ENCODE results near the gene HSFX3.
"Not testable (repeated sequence)": the region's sequence is repeated elsewhere in the genome, so short reads cannot be mapped to it uniquely, and the experiment has no call there.

The HSFX3 gene

DNA sequence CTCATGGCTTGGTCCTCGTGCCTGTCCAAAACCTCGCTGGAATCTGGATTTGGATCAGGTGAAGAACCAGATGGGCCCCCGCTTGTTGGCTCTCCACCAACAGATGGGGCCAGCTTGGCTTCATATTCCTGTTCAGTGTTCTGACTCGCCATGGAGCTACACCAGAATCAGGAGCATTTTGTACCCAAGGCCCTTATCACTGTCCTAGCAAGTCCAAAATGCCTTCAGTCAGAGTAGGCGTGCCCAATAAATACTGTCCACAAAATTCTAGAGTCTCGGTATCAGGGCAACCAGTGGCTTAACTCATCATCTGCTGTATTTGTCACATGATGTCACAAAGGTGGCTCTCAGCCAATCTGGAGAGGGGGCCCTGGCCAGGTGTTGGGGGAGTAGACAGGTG is at the start of gene HSFX3:
Gene HSFX3, minus strand, starts transcription at position 224 of the 400 bp plus-strand sequence. Its CDS starts 72 bp downstream, at position 152.
- not testable (repeated sequence) for DNase-seq

- not testable (repeated sequence) for DNase-seq
Measured at GRCh38 chrX:149598603-149599002, 48.9 kb upstream of the HSFX3 start.

DNA sequence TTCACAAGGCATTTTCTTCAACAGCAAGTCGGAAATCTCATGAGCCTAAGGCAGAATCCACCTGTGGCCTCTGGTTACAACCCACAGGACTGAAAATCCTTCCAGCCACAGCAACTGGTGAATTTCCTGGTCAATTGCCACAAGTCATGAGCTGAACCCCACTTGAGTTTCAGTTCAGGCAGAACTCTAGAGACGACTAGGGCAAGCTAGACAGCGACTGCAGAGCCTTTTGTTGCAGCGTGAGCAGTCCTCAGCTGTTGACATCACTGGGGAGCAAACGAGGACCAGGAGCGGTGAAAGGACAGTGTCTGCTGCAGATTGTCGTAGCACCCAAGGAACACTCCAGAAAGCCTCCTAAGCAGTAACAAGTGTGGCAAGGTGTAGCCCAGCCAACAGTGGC is 46.2 kb upstream of the HSFX3 start:
- not testable (repeated sequence) for DNase-seq

DNA sequence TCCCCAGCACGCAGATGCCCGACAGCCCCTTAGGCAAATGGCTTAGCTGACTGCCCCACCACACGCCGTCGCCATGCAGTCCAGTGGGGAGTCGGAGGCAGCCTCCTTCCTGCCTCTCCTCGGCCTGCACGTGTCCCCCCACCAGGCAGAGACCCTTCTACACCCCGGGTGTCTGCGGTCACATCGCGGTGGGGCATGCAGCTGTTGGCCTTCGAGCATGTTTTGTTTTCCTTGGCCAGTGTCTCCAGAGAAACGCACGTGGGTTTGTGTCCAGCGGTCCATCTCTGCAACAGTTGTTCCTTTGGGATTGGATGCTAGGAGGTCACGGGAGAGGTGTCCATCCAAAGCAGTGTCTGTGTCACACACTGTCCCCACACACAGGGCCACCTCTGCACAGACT is 45.5 kb upstream of the HSFX3 start, which contains the start of gene HSFX2:
Gene HSFX2, minus strand, starts transcription at position 101 of the 400 bp plus-strand sequence. CDS start 614 bp downstream, outside the sequence.
- DNase-seq = not testable (repeated sequence)

DNA sequence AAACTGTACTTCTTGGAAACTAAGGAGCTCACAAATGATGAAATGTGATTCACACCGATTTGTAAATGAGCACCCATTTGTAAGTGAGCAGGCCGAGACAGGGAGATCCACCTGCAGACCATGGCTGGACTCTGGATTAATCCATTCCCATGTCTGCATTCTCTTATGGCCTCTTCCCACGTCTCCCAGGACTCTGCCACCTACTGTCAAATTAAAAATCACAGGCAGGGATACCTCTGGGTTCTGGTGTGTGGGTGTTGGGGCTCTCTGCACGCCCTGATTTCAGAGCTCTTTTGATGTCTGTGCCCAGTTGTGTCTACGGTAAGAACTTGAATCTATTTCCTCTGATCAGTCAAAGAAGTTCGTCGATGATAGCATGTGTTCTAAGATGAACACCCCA is 41.3 kb upstream of the HSFX3 start:
- not testable (repeated sequence) for DNase-seq

DNA sequence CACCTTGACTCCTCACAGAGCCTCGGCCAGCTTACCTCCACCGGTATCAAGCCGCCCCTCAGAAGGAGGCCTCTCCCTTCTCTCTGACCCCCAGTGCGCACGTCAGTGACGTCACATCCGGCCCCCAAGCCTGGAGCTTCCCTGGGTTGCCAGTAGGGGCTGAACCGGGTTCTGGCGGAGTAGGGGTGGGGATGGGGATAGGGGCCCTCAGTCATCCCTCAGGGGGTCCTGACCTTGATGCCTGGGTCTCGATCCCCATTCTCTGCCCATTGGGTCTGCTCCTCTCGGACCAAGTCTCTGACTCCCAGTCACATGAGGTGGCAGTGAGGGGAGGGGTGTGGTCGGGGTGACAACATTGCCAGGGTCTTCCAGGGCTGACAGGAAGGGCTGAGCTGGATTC is 37.6 kb upstream of the HSFX3 start, which contains the start of gene MAGEA9B:
Gene MAGEA9B, minus strand, starts transcription at position 101 of the 400 bp plus-strand sequence. CDS start 4,280 bp downstream, outside the sequence.
- not testable (repeated sequence) for DNase-seq

- DNase-seq = not testable (repeated sequence)
Measured at GRCh38 chrX:149585631-149586030, 35.9 kb upstream of the HSFX3 start.

- DNase-seq = not testable (repeated sequence)
Measured at GRCh38 chrX:149573456-149573855, 23.7 kb upstream of the HSFX3 start.

DNA sequence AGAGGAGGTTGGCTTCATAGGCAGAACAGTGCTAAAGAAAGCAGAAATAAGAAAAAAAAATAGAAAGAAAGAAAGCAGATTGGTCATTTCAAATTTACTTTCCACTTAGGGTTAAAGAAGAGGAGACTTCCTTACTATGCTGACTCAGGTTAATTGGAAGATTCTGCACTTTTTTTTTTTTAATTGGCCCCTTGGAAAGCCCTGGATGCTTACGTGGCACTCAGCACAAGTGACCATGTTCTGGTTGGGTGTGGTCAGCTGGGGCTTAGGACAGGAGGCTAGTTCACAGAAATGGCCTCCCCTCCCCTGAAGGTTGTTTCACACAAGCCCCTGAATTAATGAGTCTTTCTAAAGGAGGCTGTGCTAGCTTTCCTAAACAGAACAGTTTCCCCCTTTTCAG is 23.0 kb upstream of the HSFX3 start:
- no peak for DNase-seq

GRCh38 chrX:149571770-149572169 is 22.0 kb upstream of the HSFX3 start:
- no peak for DNase-seq

DNA sequence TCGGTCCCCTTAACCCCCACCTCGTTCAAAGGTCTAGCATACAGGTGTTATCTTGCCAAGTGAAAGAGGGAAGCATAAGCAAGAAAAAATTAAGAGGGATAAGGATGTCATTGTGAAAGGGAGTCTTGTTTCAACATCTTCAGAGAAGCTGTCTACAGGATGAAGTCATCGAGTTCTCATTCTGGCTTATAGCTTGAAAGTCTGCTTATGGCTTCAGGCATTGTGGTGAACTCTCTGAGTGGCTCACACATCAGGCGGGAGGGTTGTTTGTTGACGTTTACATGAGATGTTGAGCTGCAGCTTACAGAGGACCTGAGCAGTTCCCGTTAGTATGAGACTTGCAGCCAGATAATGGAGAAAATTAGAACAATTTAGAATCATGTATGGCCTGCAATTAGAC is 20.9 kb upstream of the HSFX3 start:
- DNase-seq = no peak

GRCh38 chrX:149569770-149570169 is 20.0 kb upstream of the HSFX3 start:
- DNase-seq = no peak

DNA sequence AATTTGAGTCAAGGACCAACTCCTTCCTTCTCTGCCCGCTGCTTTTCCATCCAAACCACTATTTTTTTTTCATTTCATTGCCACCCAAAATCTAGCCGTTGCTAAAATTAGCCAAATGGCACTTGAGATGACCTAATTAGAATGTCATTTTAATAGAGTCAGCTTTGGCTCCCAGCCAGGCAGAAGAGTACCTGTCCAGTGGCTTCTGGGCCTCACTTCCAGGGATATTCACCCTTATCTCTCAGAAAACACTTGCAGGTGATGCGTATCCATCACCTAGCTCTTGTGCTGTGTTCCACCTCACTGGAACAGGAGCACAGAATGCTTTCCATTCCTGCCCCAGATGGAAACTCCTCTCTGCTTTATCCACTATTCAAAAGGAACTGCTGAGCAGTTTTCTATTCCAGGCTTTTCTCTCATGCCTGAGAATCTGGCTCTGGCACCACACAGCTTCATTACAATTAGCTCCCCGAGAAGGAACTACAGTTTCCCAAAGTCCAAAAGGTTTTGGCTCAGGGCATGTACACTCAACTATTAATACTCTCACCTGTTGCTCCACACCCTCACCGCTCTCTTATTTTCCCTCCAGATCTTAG is 19.1 kb upstream of the HSFX3 start:
- no peak for DNase-seq

DNA sequence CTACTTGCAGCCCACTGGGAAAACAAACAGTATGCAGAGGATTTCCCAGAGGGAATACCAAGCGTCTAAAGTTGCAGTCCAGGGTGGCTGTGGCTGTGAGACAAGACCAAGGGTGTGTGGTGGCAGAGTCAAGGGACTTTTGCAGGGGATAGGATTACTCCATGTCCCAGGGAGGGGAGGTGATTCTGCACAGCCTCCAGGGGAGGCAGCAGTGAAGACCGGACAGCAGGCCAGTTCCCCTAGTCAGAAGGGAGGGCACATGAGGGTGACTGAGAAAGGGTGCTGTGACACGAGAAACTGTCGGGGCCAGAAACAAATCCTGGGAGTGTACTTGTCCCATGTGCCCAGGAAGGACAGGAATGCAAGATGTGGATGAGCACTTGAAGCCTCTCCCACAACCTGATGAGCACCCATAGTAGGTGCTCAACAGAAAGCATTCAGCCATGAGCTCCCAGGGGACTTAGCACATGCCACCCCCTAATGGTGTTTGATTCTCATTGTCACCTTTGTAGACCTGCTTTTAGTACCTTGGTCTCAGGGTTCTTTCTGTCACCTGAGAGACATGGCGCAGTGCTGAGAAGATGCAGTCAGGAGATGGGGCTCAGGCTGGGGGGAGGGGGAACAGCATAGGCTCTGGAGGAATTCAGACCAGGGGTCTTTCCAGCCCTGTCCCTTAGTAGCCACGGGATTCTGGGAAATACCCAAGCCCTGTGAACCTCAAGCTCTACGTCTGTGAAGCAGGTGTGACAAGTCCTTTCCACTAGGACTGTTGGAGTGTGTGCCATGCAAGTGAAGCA is 18.1 kb upstream of the HSFX3 start:
- no peak for DNase-seq

GRCh38 chrX:149563359-149563758 is 13.6 kb upstream of the HSFX3 start:
- DNase-seq = no peak

GRCh38 chrX:149555251-149555650 is 5.5 kb upstream of the HSFX3 start:
- DNase-seq = not testable (repeated sequence)

- not testable (repeated sequence) for DNase-seq
Measured at GRCh38 chrX:149551939-149552248, 2.2 kb upstream of the HSFX3 start.

DNA sequence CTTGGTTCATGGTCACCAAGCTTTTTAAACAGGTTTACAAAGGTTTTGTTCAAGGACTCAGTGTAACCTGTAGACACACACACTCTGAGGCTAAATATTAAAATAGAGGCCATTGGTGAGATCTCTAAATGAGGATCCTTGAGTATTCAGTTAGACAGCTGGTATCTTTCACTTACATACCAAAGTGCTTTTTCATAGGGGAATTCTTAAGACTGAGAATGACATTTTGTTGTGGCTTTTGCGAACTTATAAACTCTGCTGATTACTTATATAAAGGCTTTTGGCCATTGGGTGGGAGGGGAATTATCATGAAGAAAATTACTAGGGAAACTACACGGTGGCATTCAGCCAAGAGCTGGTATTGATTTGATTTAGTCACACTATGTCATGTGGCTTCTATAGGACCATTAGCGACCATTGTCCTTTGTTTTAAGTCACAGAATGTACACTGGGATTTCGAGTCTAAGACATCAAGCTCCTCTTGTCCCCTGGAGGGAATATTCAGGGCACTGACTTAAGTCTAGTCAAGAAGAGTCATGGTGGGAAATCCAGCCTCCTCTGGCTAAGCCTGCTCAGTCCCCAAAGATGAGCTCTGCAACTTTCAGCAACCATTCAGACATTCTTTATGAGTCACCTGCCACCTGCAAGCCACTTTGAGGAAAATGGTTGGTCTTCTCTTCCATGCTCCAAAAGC is 1.7 kb upstream of the HSFX3 start:
- not testable (repeated sequence) for DNase-seq

GRCh38 chrX:149550454-149550853 is 730 bp upstream of the HSFX3 start:
- DNase-seq = not testable (repeated sequence)

DNA sequence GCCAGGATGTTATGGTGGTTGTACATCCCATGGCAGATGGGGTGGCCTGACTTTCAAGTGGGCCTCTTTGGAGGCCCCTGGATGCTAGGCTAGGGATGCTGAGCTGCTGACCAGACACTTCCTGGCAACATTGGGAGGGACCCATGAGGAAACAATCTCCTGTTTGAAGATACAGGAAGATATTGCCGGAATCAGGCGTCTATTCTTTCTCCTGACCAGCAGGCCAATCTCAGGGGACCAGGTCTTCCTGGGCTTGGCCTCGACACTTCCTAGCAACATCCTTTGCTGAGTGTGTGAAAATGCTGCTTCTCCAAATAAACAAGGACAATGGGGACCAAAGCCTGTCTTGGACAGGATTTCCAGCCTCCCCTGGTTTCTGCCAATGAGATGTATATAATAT is 1.9 kb downstream of the HSFX3 start:
- not testable (repeated sequence) for DNase-seq

GRCh38 chrX:149546962-149547361 is 2.8 kb downstream of the HSFX3 start:
- not testable (repeated sequence) for DNase-seq

- DNase-seq = not testable (repeated sequence)
Measured at GRCh38 chrX:149545545-149546543, 3.9 kb downstream of the HSFX3 start.
